Measurements from ENCODE around the gene CRB3. TPM values are rescaled to one million over a fixed set of nuclear protein-coding genes. Genes with fewer than 3 reads are reported as not detected.

Gene CRB3
- total and polyA plus RNA-seq, 8 donors, result 14.9 to 78.8 (median 17.9) TPM

DNA sequence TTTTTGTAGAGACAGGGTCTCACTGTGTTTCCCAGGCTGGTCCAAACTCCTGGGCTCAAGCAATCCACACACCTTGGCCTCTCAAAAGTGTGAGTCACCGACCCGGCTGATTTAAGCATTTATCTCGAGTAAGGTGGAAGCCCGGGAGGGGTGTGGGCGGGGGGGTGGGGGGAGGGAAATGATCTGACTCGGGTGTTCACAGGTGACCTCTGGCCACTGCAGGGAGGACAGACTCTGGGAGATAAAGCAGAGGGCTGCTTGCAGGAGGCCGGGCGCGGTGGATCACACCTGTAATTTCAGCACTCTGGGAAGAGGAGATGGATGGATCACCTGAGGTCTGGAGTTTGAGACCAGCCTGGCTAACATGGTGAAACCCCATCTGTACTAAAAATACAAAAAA, 9.6 kb downstream of the CRB3 start:
- ATAC-seq, result peak; percentile 7
- TF ChIP-seq, protein P1, sequence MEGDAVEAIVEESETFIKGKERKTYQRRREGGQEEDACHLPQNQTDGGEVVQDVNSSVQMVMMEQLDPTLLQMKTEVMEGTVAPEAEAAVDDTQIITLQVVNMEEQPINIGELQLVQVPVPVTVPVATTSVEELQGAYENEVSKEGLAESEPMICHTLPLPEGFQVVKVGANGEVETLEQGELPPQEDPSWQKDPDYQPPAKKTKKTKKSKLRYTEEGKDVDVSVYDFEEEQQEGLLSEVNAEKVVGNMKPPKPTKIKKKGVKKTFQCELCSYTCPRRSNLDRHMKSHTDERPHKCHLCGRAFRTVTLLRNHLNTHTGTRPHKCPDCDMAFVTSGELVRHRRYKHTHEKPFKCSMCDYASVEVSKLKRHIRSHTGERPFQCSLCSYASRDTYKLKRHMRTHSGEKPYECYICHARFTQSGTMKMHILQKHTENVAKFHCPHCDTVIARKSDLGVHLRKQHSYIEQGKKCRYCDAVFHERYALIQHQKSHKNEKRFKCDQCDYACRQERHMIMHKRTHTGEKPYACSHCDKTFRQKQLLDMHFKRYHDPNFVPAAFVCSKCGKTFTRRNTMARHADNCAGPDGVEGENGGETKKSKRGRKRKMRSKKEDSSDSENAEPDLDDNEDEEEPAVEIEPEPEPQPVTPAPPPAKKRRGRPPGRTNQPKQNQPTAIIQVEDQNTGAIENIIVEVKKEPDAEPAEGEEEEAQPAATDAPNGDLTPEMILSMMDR (IDR thresholded peaks at IDR 0.05), result no peak

GRCh38 chr19:6475321-6476108, 11.4 kb downstream of the CRB3 start:
- peak overlapping the region in 1 of 2 donors; percentile 9 for H3K4me3 ChIP-seq
- no peaks in the 10 kb centered on the region for H3K9me3 ChIP-seq
- DNase-seq, result no peak
- no peak overlapping the region for H3K27ac ChIP-seq
- TF ChIP-seq, protein P1 (IDR thresholded peaks at IDR 0.05), result no peak
- peaks cover 0 to under 1% of the 10 kb centered on the region in 2 donors for H3K4me1 ChIP-seq
- H3K27me3 ChIP-seq, result peaks cover 5 to 27% of the 10 kb centered on the region in 2 donors
- intact Hi-C loops (cut with DNase I), result no loop called here
- peak; percentile 18 for ATAC-seq
- H3K36me3 ChIP-seq, result peaks cover 0 to 51% of the 10 kb centered on the region in 2 donors

More for the DNA sequence above, 9.6 kb downstream of the CRB3 start:
- H3K27me3 ChIP-seq, result peaks cover 5 to 27% of the 10 kb centered on the region in 2 donors
- intact Hi-C loops (cut with DNase I), result no loop called here
- H3K4me3 ChIP-seq, result no peak overlapping the region
- no peaks in the 10 kb centered on the region for H3K9me3 ChIP-seq
- no peak overlapping the region for H3K27ac ChIP-seq
- no peak for DNase-seq
- H3K36me3 ChIP-seq, result peaks cover 0 to 62% of the 10 kb centered on the region in 2 donors
- H3K4me1 ChIP-seq, result no peaks in the 10 kb centered on the region

GRCh38 chr19:6476155-6476895, 12.3 kb downstream of the CRB3 start:
- ATAC-seq, result peak; percentile 91
- H3K27ac ChIP-seq, result no peak overlapping the region

DNA sequence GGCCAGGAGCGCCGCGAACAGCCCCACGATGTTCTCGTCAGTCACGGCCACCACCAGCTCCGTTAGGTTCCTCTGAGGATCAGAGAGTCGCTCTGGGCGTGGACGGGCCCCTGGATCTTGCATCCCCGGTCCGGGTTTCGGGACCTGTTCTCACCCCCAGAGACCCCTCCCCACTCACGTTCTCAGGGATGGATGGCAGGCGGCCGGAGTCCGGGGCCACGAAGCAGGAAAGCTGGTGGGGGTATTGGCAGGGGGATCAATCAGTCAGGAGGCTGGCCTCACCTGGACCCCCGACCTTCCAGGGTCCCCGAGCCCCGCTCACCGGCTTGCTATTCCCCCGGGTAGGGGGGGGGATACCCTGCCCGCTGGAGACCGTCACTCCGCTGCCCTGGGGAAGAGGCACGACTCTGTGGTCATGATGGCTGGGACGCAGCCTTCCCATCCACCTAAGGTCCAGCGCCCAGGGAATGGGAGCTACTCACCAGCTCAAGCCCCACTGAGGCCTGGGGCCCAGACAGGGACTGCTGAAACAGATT, 12.9 kb downstream of the CRB3 start:
- Histone ChIP-seq H3K27me3 (peaks cover 5 to 27% of the 10 kb centered on the region in 2 donors), H3K4me1 (peaks cover 0 to 8% of the 10 kb centered on the region in 2 donors), H3K4me3 (peak overlapping the region; percentile 9), H3K36me3 (peaks cover 0 to 38% of the 10 kb centered on the region in 2 donors), H3K9me3 (no peaks in the 10 kb centered on the region), H3K27ac (no peak overlapping the region)
- TF ChIP-seq, protein P1 (IDR thresholded peaks at IDR 0.05), result no peak
- intact Hi-C loops (cut with DNase I), result no loop called here
- DNase-seq, result no peak
- ATAC-seq, result no peak

More at GRCh38 chr19:6476155-6476895, 12.3 kb downstream of the CRB3 start:
- Histone ChIP-seq H3K36me3 (peaks cover 0 to 43% of the 10 kb centered on the region in 2 donors), H3K4me1 (peaks cover 0 to 5% of the 10 kb centered on the region in 2 donors), H3K9me3 (no peaks in the 10 kb centered on the region), H3K4me3 (peak overlapping the region; percentile 9), H3K27me3 (peaks cover 5 to 27% of the 10 kb centered on the region in 2 donors)
- TF ChIP-seq, protein P1 (IDR thresholded peaks at IDR 0.05), result no peak
- peak in 3 of 4 donors; percentile 32 to 88 (median 77) for DNase-seq
- intact Hi-C loops (cut with DNase I), result no loop called here

All from left lung (tissue), 10 donors.